Natural killer cell (primary cell): ENCODE measurements around the gene BTLA. TPM values are rescaled to one million over a fixed set of nuclear protein-coding genes. Genes with fewer than 3 reads are reported as not detected.

ENCODE experiments used
- ATAC-seq, 3 donors: fragments of 150-1000 bp in 2 of 3; fragments of 200-7000 bp in 1 of 3; cut with Tn5 transposase; 1 replicate in 1 of 3; 2 replicates in 2 of 3; pipeline ENCODE4 v1.10.0; 2021; ENCODE audit warnings: mild to moderate bottlenecking in 2 of 3, moderate library complexity in 2 of 3
- DNase-seq, 2 donors: peaks; one replicate each; pipeline versions ENCODE4 v3.0.0 to v3.0.0-alpha.2; 2013 to 2021; ENCODE audit warnings: mixed read lengths in 1 of 2
- H3K27ac ChIP-seq: one replicate; pipeline ENCODE4 v1.5.1; 2013; ENCODE audit warnings: mild to moderate bottlenecking, low read length
- H3K27me3 ChIP-seq: one replicate; pipeline ENCODE4 v1.6.1; 2013; ENCODE audit warnings: low read length; ENCODE audit not compliant: control insufficient read depth, insufficient read depth
- H3K36me3 ChIP-seq: one replicate; pipeline ENCODE4 v1.6.1; 2013; ENCODE audit warnings: low read length; ENCODE audit not compliant: control insufficient read depth, insufficient read depth
- H3K4me1 ChIP-seq: one replicate; pipeline ENCODE4 v1.6.1; 2013; ENCODE audit warnings: low read length; ENCODE audit not compliant: control insufficient read depth, insufficient read depth
- H3K4me3 ChIP-seq: one replicate; pipeline ENCODE4 v1.5.1; 2013; ENCODE audit warnings: low read length
- H3K9me3 ChIP-seq: one replicate; pipeline ENCODE4 v1.6.1; 2013; ENCODE audit warnings: low read length; ENCODE audit not compliant: control insufficient read depth, insufficient read depth
- H3K27ac Mint-ChIP-seq, 2 donors: one replicate each; pipeline ENCODE4 v1.8.0; 2022; ENCODE audit warnings: mild to moderate bottlenecking in 2 of 2, mixed read lengths in 2 of 2, moderate library complexity in 1 of 2
- H3K27me3 Mint-ChIP-seq, 2 donors: one replicate each; pipeline ENCODE4 v1.8.0; 2022; ENCODE audit warnings: low read depth in 2 of 2, mixed read lengths in 2 of 2
- H3K36me3 Mint-ChIP-seq: one replicate; pipeline ENCODE4 v1.8.0; 2022; ENCODE audit warnings: mixed read lengths
- H3K4me1 Mint-ChIP-seq, 2 donors: one replicate each; pipeline ENCODE4 v1.8.0; 2022; ENCODE audit warnings: mixed read lengths in 2 of 2
- H3K4me3 Mint-ChIP-seq: one replicate; pipeline ENCODE4 v1.8.0; 2022; ENCODE audit warnings: mild to moderate bottlenecking, moderate library complexity, mixed read lengths
- H3K9me3 Mint-ChIP-seq, 2 donors: one replicate each; pipeline ENCODE4 v1.8.0; 2022; ENCODE audit warnings: mixed read lengths in 2 of 2
- CTCF ChIP-seq: fragments of 200-600 bp; IDR thresholded peaks from one replicate; pipeline ENCODE4 v1.8.0; 2022; ENCODE audit warnings: antibody characterized with exemption
- WGBS: methylation state at CpG from one replicate; pipeline ENCODE4 v1.1.7; 2013; ENCODE audit warnings: missing lambda C conversion rate; ENCODE audit not compliant: insufficient coverage; 5-methylcytosine and 5-hydroxymethylcytosine counted together
- intact Hi-C: fragments of 100-400 bp; cut with micrococcal nuclease; formaldehyde crosslinking; loops from one replicate; pipeline ENCODE4 v1.14.2; 2022
- total RNA-seq, 4 donors: library from RNA; stranded (reverse); fragments of 120-200 nt in 1 of 4; gene quantifications; one replicate each; pipeline versions ENCODE4 v1.2.3 to v1.2.4, GENCODE V29; 2013 to 2022

BTLA gene
- total RNA-seq, 3 donors from 2014 or later (not counting 1 experiment from before 2014, with no cell fraction given) = 0.56 to 4.0 (median 0.59) TPM

- H3K36me3 ChIP-seq = no peaks in the 10 kb centered on the region
- TF ChIP-seq CTCF = no peak
- H3K27me3 Mint-ChIP-seq = peaks cover 0 to 3% of the 10 kb centered on the region in 2 donors
- intact Hi-C loops = no loop called here
- peaks cover 22 to 23% of the 10 kb centered on the region in 2 donors for H3K4me1 Mint-ChIP-seq
- H3K9me3 ChIP-seq = no peaks in the 10 kb centered on the region
- ATAC-seq (no peak), DNase-seq (no peak)
- 92% methylated on average over 1 of the region's 1 CpG for WGBS
- no peak overlapping the region for H3K27ac ChIP-seq
- H3K27me3 ChIP-seq = no peaks in the 10 kb centered on the region
- H3K4me3 ChIP-seq = no peak overlapping the region
- H3K9me3 Mint-ChIP-seq = no peaks in the 10 kb centered on the region
- H3K4me3 Mint-ChIP-seq = no peak overlapping the region
- peaks cover 19% of the 10 kb centered on the region for H3K4me1 ChIP-seq
- no peaks in the 10 kb centered on the region for H3K36me3 Mint-ChIP-seq
- H3K27ac Mint-ChIP-seq = no peak overlapping the region
Observed at GRCh38 chr3:112476346-112476745, 22.9 kb downstream of the BTLA start.

GRCh38 chr3:112474796-112475195 lies 24.5 kb downstream of the BTLA start:
- intact Hi-C loops = no loop called here
- no peaks in the 10 kb centered on the region for H3K36me3 Mint-ChIP-seq
- no peak for ATAC-seq
- H3K27ac Mint-ChIP-seq = no peak overlapping the region
- H3K4me1 Mint-ChIP-seq = peaks cover 19 to 30% of the 10 kb centered on the region in 2 donors
- Histone ChIP-seq H3K27ac (no peak overlapping the region), H3K36me3 (no peaks in the 10 kb centered on the region), H3K4me1 (peaks cover 15% of the 10 kb centered on the region), H3K4me3 (no peak overlapping the region), H3K27me3 (no peaks in the 10 kb centered on the region), H3K9me3 (no peaks in the 10 kb centered on the region)
- no peak overlapping the region for H3K4me3 Mint-ChIP-seq
- peaks cover 0 to 3% of the 10 kb centered on the region in 2 donors for H3K27me3 Mint-ChIP-seq
- 98% methylated on average over 2 of the region's 2 CpGs for WGBS
- no peaks in the 10 kb centered on the region for H3K9me3 Mint-ChIP-seq
- no peak for TF ChIP-seq CTCF
- no peak for DNase-seq

- Histone ChIP-seq H3K9me3 (no peaks in the 10 kb centered on the region), H3K27ac (peak overlapping the region; percentile 30), H3K4me1 (peaks cover 15% of the 10 kb centered on the region), H3K4me3 (no peak overlapping the region), H3K27me3 (no peaks in the 10 kb centered on the region), H3K36me3 (no peaks in the 10 kb centered on the region)
- H3K4me1 Mint-ChIP-seq = peaks cover 21 to 30% of the 10 kb centered on the region in 2 donors
- WGBS = 64% methylated on average over 1 of the region's 1 CpG
- H3K27me3 Mint-ChIP-seq = no peaks in the 10 kb centered on the region
- H3K27ac Mint-ChIP-seq = no peak overlapping the region
- no peak overlapping the region for H3K4me3 Mint-ChIP-seq
- no peaks in the 10 kb centered on the region for H3K36me3 Mint-ChIP-seq
- no peaks in the 10 kb centered on the region for H3K9me3 Mint-ChIP-seq
- intact Hi-C loops = no loop called here
- TF ChIP-seq CTCF = no peak
- no peak for DNase-seq
- ATAC-seq = no peak
Observed at GRCh38 chr3:112472691-112473090, 26.6 kb downstream of the BTLA start.

DNA sequence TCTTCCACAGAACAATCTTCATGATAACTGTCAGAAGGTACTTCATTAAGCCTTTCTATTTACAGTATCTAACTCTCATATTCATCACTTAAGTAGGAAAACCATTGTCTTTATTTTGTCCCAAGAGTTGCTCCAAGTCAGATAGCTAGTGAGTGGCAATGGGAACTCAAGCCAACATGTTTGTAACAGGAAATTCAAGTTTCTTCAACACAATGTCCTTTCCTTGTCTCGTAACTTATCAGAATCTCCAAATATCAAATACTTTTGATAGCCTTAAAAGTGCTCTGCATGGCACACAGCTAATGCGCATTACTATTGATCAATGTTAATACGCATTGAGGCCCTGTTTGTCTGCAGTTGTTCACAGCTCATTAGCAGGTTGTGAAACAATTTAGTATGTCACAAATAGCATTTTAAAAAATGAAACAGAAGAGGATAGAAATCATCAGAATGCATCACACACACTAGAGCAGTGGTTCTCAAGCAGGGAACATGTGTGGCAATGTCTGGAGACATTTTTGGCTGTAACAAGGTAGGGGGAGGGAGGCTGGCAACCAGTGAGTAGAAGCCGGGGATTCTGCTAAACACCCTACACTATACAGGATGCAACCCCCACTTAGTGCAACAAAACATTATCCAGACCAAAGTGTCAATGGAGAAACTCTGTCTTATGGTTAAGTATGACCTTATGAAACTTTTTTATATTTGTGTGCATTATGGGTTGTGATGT lies 27.5 kb downstream of the BTLA start:
- Mint-ChIP-seq H3K27me3 (no peaks in the 10 kb centered on the region), H3K4me1 (peaks cover 25 to 30% of the 10 kb centered on the region in 2 donors), H3K36me3 (no peaks in the 10 kb centered on the region), H3K4me3 (no peak overlapping the region), H3K27ac (peak overlapping the region in 1 of 2 donors; percentile 35), H3K9me3 (no peaks in the 10 kb centered on the region)
- intact Hi-C loops = no loop called here
- H3K36me3 ChIP-seq = no peaks in the 10 kb centered on the region
- 96% methylated on average over 3 of the region's 4 CpGs for WGBS
- no peaks in the 10 kb centered on the region for H3K27me3 ChIP-seq
- no peak for TF ChIP-seq CTCF
- H3K4me1 ChIP-seq = peaks cover 15% of the 10 kb centered on the region
- ATAC-seq (peak in 1 of 3 donors; percentile 63), DNase-seq (no peak)
- no peak overlapping the region for H3K27ac ChIP-seq
- no peak overlapping the region for H3K4me3 ChIP-seq
- no peaks in the 10 kb centered on the region for H3K9me3 ChIP-seq
